ENCODE measurements around the gene SLC1A3.

SLC1A3 gene

DNA sequence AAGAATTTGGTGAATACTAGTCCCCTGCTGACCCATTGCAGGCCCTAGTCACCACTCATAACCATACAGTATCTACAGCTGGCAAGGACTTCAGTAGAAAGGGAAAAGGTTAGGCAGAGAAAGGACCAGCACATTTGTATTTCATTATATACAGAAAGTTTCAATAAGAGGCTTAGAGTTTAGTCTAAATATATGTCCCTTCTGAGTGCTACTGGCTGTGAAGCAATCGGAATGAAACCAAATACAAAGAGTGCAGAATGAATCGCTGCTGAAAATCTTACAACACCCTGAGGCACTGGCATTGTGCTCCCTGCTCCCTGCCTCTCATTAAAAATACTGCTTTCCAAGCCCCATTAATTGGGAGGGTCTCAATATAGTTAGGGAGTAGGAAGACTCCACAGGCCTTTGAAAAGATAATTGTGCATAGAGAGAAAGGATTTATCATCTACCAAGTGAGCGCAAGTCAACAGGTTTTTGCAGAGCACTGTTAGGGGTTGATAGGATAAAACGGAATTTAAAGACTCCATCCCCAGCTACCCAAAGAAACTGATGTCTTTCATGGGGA, 110.8 kb downstream of the SLC1A3 start:
- DNase-seq (ENCODE audit: low read depth in 2 of 2): no peak

DNA sequence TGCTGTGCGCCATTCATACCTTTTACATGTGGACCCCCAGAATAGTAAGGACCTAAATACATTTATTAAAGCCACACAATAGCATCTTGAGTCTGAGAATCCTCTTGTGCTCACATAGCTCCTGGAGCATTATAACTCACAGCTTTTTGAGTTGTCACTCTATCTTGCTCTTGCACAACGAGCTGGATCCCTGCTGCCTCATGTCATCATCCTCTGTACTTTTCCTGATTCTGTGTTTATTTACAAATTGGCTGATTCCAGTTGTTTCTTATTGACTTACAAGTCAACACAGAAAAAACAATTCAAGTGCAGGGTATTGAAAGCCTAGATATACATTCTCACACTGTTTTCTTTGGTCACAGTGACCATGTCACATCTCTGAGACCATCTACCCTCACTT, 112.9 kb downstream of the SLC1A3 start:
- DNase-seq (ENCODE audit: low read depth in 2 of 2): no peak

DNA sequence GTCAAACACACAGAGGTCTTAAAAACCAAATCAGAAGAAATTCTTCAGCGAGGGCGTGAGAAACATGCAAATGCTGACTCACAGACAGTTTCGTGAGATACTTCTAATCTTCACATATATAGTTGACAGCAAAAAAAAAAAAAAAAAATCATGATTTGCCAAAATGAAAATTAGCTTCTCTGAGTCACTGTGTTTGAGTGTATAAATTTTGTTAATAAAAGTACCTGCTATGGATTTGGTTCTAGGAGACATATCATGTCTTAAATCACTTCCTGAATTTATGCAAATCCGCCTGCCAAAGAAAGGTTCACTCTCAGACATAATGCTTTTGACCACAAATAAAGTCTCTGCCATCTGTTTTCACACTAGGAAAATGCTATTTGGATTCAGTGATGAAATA, 114.3 kb downstream of the SLC1A3 start:
- no peak for DNase-seq (ENCODE audit: low read depth in 2 of 2)

DNA sequence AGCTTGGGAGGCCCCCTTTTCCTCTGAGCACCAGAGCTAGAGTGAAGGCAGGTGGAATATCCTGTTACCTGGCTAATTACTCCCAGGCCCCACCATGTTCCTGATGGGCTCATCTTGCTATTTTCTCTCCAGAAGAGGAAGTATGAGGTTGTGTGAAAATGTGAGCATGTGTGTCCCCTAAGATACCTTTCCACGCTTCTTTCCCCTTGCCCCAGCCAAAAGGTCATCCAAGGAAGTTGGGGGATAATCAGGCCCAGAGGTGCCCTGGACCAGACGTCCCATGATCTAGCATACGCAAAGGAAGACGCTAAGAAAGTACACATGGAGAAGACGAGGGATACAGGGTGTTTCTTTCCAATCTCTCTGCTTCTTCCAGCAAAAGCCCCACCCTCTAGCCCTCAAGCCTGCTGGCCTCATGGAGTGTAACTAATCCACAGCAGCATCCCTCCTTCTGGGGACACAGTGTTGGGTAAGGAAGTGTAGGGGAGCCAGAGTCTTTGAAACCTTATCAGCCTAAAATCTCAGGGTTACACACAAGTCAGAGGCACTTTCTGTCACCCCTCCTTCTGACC, 115.3 kb downstream of the SLC1A3 start:
- no peak for DNase-seq (ENCODE audit: low read depth in 2 of 2)

DNA sequence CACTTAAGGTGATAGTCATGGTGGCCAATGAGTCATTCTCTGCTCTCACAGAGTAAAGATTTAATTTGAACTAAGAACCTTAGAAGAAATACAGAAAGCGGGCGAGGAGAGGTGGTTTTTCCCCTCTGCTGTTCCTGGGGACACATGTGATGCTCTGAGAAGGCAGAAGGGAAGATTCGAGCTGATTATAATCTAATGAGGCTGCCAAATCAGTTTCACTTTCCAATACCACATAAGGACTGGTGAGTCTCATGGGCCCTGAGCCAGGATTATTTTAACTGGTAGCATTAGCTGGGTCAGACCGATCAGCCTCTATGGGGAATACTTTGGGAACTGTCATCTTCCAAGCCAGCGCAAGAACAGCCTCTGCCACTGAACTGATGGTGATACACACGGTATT, 116.5 kb downstream of the SLC1A3 start:
- no peak for DNase-seq (ENCODE audit: low read depth in 2 of 2)

DNA sequence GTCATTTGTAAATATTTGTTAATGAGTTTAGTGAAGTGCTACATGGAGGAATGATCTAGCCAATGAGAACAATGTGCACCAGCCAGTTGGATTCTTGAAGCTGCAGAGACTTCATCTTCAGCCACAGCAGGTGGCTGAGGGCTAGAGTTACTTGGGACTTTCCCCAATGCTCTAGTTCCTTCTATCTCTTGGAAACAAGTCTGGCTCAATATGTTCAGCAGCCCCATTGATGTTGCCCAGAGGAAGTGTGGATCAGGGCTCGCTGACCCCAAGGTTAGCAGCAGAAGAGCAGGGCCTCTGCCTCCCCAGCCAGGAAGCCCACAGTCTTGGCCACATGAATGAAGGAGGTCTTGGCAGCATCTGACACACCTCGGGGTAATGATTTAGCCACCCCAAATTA, 117.5 kb downstream of the SLC1A3 start:
- DNase-seq (ENCODE audit: low read depth in 2 of 2): no peak

DNA sequence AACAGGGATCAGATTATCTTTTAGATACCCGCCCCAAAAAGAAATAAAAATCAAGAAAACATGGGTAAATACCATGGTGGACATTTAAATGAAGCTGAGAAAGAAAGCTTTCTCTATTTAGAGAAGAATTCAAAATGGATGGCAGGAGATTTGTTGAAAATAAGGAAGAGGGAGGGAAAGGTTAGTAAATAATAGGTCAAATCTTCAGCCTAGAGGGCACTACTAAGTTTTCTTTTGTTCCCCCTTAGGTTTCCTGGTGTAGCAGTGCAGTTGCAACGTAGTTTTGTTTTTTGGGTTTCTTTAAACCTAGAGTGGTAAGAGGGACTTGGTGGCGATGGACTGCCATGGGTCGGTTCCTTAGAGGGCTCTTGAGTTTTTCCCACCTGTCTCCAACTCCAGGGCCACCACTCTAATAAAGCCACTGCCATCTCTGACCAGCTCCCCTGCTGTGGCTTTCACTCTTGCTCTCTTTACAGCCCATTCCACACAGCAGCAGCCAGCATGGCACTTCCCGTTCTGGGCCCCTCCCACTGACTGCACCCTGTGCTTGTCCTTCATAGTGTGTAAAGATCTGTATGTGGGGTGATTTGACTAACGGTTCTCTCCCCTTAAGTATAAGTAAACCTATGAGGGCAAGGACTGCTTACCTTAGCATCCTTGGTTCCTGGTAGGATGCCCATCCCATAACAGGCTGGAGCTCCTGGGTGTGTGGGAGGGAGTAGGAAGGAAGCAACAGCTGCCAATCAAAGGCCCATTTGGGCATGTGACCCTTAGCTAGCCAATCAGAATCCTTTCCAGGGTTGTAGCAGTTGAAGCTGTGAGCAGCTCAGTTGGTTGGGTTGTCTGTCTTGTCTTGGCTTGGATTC, 118.3 kb downstream of the SLC1A3 start:
- no peak for DNase-seq (ENCODE audit: low read depth in 2 of 2)

DNA sequence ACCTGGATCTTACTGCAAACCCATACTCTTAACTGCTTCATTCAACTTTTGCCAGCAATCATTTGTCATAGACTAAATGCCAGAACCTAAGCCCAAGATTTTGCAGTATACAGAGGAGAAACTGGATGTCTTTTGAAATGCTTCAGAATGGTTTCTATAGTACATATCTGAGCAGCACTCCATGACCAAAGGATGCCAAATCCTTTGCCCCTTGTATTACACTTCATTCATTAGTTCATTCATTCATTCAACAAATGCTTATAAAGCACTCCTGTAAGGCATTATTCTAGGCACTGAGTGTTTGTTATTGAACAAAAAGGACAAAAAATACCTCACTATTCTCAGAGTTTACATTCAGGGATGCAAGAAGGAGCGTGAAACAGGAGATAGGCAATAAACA, 119.9 kb downstream of the SLC1A3 start:
- no peak for DNase-seq (ENCODE audit: low read depth in 2 of 2)

DNA sequence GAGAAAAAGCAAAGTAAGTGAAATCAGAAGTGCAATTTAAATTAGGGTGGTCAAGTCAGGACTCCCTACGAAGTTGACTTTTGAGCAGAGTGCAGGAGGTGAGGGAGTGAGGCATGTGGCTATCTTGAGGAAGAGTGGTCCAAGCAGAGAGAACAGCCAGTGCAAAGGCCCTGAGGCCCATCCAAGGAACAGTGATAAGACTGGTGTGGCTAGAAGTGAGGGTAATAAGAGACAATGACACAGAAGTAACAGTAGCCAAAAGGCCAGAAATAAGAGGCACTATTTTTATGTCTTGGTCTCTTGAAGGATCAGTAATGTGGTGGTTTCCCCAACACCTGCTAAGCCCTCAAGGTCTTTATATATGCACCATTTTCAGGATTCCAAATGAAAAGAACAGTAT, 120.4 kb downstream of the SLC1A3 start:
- no peak for DNase-seq (ENCODE audit: low read depth in 2 of 2)

DNA sequence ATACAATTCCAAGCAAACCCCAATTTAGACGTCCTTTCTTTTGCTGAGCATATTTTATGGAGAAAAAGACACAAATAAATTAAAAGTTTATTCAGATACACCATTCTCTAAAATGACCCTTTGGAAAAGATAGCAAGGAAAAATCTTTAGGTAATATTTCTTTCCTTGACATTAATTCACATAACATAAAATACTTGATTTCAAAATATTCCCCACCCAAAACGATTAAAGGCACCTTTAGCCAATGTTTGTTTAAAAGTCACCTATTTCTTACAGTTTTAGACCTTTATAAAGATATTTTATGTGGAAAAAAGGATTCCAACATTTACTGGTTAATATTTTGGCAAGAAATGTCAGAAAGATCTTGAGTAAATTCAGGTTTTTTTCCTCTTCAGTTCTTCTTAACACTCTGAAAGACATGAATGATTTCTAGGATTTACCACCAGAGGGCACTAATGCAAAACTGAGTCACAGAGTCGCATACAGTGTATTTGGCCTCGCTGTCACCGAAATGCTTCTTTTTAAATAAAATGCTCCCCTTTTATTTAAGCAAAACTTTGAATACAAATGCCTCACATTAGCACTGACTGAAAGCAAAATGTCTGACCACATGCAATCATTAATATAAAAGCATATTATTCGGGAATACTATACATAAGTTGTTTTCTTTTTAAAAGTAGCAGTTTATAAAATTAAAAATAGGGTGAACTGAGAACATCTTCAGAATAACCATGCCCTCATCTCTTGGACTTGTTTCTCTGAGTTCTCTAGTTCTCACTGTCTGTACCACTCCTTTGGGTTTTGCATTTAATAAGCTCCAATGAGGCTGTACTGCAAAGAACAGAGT, 122.5 kb downstream of the SLC1A3 start:
- peak; percentile 35 to 49 for DNase-seq (ENCODE audit: low read depth in 2 of 2)

DNA sequence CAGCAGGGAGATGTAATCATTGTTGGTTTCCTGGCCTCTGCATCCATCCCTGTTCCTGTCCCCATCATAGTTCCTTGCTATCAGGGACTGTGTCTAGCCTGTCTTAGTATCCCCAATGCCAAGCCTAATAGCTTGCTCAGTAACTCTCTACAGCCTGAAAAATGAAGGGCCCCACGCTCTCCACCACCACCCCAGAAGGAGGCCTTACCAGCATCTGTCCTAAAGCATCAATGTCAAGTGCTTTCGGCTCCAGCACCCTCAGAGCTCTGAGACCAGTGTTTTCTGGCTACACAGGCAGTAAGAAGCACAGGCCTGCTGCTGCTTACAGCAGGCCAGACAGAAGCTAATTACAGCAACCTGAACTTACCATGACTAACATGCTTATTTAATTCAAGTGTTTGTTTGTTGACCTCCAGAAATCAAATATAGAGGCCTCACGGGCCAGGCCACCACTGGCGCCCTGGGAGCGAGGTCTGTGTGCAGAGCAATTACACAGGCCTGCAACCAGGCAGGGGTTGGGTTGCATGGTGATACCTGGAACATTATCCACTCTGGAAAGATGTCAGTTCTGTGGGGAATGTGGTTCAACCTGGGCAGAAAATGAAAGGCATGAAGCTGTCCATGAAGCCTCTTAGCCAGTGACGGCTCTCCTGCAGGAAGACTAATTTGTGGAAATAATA, 124.3 kb downstream of the SLC1A3 start:
- no peak for DNase-seq (ENCODE audit: low read depth in 2 of 2)

DNA sequence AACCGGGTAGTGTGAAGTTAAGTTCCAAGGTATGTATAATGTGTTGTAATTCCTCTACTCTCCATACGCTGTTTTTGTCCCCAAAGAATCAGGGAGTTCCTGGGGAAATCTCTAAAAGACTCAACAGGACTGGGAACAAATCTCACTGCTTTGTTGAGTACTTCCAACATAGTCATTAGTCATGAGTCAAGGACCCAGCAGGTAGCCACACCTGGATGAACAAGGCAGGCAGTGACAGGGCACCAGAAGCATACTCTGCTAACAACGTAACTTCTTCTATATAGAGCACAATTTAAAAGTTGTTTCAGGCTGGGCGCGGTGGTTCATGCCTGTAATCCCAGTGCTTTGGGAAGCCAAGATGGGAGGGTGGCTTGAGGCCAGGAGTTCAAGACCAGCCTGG, 126.8 kb downstream of the SLC1A3 start:
- DNase-seq (ENCODE audit: low read depth in 2 of 2): no peak

DNA sequence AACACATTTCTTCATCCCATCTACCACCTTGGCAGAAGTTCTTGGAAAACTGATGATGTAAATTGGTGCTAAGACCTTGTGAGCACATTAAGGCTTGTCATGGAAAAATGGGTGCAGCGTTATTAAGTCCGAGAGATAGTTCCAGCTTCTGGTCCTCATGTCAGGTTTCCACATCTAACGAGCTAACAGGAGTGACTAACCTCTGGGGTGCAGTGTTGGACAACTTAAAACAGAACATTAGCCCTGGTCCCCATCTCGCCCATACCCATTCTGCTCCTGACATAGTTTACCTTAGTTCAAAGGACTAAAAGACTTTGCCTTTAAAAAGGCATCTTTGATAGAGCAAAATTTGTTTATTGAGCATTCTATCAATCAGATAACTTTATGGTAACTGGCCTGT, 128.0 kb downstream of the SLC1A3 start:
- DNase-seq (ENCODE audit: low read depth in 2 of 2): no peak

DNA sequence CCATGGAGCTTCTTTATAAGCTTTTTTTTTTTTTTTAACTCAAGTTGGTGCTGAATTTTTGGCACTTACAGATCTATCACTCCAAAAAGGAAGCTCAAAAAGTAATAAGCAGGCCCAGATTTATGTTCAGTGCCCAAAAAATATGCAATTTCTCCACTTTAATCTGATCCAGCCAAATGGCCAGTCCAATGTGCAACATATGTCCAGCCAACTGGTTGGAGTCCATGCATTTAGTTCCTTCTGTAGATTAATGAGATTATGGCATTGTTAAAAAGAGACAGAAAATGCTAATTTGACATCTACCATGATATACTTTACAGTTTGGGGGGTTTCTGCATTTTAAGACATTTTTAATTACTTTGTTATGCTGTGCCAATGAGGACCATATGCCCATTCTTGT, 129.5 kb downstream of the SLC1A3 start:
- no peak for DNase-seq (ENCODE audit: low read depth in 2 of 2)
